NCI-H2081 treated with DMSO at 0.1 percent for 48 hours (cell line): ENCODE data around the gene SRRM3.
"Not testable (repeated sequence)": the region's sequence is repeated elsewhere in the genome, so short reads cannot be mapped to it uniquely, and the experiment has no call there.

Experiments used
- DNase-seq: peaks from one replicate; lab custom pipeline; 2025; lab: John Stamatoyannopoulos, UW

Gene SRRM3

DNA sequence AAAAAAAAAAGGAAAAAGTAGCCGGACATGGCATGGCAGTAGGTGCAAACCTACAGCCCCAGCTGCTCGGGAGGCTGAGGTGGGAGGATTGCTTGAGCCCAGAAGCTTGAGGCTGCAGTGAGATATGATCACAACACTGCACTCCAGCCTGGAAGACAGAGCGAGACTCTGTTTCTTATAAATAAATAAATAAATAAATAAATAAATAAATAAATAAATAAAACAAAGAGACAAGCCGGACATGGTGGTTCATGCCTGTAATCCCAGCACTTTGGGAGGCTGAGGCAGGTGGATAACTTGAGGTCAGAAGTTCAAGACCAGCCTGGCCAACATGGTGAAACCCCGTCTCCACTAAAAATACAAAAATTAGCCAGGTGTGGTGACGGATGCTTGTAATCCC lies 113.0 kb downstream of the SRRM3 start:
- DNase-seq = not testable (repeated sequence)

- no peak for DNase-seq
These were observed 113.7 kb downstream of the SRRM3 start for GRCh38 chr7:76315364-76315763.

- no peak for DNase-seq
These were observed 115.5 kb downstream of the SRRM3 start for GRCh38 chr7:76316984-76317781.

DNA sequence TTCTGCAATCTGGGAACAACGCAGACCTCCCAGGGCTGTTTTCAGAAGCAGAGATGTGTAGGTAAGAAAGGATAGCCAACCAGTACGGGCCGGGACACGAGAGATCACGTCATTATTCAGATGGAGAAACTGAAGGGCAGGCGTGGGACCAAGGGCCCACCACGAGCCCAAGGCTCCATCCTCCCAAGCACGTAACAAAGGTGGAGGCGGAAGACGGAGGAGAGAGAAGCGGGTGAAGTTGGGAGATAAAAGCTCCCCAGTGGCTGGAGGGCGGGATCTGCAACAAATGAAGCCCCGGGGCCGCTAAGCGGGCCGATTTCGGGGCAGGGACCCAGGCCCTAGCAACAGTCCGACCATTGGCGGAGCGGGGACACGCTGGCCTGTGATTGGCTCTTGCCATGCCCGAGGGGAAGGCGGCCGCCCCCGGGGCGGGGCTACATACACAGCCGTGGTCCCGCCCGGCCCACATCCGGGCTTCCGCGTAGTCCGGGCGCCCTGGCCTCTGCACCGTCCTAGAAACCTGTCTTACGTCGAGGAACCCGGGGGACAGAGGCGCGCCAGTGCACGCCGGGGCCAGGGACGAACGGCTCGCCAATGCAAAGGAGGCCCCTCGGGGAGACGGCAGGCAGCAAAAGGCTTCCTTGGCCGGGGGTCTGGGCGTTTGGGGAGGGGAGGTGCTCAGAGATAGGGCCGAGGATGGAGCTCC lies 116.2 kb downstream of the SRRM3 start:
- peak; percentile 96 for DNase-seq

DNA sequence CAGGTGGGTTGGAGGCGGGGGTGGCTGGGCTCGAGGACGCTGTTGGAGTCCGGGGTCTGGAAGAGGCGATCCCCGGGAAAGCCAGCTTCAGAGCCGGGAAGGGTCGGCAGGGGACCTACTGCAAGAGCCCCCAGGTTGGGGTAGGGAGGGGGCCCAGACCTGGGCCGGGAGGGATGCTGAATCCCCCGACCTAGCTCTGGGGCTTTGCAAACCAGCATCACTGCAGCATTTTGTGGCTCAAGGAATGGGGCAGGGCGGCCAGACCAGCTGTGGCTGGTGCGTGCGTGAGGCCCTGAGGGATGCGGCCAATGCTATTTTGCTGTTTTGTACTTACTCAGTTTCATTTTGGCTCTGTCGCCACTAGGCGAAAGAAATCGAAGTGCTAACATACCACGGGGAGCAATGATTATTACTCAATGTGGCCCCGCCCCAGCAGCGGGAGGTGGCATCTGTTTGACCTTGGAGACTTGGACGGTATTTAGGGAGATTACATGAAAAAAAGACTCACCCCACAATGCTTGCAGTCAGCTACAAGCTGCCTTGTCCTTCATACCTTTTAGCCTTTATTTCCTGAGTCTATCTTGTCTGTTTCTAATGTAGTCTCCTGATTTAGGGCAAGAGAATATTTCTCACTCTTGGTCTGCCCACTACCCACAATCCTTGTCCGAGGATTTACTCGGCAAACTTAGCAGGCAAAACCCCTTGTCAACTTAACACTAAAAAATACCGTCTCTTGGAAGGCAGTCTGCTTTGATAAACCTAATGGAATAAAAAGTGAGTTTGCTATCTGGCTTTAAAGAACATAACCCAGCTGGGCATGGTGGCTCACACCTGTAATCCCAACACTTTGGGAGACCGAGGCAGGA lies 117.0 kb downstream of the SRRM3 start:
- no peak for DNase-seq

GRCh38 chr7:76325092-76325491 lies 123.4 kb downstream of the SRRM3 start:
- DNase-seq = no peak

- DNase-seq = no peak
These were observed 124.1 kb downstream of the SRRM3 start for GRCh38 chr7:76325811-76326210.

DNA sequence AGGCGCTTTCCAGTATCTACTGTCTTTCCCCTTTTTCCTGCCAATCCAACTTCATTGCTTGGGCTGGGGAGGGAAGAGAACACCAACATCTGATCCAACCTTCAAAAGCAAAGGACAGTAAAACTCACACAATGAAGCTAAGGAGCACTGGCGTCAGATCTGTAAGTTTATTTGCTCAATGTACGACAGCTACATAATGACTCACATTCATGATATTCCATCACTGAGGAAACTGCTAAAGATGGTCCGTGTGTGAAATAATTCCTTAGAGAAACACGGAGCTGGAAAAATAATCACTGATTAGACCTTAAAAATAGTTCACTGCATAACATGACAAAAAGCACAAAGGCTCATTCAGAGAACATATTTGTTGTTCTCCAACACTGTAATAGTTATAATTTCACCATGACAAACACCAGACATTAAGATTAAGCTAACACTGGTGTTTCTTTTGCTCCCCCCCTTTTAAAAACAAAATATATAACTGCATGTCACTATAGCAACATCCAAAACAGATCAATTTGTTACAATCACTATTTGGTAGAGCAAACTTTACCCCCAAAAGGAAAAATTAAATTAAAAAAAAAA lies 125.0 kb downstream of the SRRM3 start:
- no peak for DNase-seq

GRCh38 chr7:76327610-76328009 lies 125.9 kb downstream of the SRRM3 start:
- no peak for DNase-seq

- no peak for DNase-seq
These were observed 126.7 kb downstream of the SRRM3 start for GRCh38 chr7:76328389-76328788.

DNA sequence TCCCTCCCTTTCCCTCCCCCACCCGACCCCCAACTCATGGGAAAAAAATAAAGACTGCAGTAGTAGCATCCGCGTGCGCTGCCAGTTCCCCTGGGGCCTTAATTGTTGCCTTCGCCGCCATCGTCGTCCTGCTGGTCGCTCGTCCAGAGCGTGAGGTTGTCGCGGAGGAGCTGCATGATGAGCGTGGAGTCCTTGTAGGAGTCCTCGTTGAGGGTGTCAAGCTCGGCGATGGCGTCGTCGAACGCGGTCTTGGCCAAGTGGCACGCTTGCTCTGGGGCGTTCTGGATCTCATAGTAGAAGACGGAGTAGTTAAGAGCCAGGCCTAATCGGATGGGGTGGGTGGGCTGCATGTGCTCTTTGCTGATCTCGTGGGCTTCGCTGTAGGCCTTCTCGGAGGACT lies 127.8 kb downstream of the SRRM3 start:
- no peak for DNase-seq

DNA sequence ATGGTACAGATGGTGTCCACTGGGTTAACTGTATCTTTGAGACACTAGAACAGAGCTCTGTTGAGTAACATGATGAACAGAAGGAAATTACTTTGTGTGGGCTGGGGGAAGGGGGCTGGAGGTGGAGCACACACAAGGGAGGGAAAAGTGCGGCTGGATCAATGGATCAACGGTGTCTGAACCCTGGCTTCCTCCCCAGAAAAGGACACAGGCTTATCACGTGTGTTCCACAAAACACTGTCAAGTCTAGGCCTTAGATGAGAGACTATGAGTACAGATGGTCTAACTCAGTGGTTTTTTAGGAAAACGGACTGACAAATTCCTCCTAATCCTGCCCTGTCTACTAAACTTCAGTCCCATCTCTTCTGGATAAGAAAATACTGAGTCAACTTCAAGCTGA lies 128.6 kb downstream of the SRRM3 start:
- no peak for DNase-seq

DNA sequence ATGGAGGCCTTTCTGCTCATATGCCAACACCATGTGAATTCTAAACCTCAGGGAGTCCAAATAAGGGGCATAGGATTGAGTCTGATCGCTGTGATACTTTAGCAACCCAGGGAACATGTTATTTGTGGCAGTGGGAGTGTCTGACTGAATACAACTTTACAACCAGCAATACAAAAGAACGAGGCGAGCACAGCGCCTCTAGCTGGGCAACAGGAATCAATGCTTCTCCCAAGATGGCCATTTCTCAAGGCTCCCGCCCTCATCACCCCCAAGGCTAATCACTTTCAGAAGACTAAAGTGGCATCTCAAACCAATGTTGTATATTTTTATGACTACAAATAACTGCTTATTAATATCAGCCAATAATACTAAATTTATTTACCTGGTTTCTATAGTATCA lies 129.0 kb downstream of the SRRM3 start:
- DNase-seq = no peak

DNA sequence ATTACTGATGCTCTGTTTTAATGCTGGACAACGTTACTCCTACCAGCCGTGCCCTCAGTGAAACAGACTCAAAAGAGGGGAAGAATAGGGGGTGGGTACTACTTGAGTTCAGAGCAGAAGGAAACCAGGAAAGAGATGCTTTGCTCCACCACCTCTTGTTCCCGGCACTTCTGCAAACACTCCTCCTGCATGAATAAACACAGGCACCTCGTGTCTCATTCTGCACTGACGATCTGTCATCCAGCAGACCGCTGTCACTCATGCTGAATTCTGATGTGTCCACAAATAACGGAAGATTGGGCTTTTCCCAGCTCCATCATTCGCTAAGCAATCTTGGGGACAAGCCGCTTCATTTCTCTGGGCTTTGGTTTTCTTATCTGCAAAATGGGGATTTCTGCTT lies 130.4 kb downstream of the SRRM3 start:
- DNase-seq = no peak

DNA sequence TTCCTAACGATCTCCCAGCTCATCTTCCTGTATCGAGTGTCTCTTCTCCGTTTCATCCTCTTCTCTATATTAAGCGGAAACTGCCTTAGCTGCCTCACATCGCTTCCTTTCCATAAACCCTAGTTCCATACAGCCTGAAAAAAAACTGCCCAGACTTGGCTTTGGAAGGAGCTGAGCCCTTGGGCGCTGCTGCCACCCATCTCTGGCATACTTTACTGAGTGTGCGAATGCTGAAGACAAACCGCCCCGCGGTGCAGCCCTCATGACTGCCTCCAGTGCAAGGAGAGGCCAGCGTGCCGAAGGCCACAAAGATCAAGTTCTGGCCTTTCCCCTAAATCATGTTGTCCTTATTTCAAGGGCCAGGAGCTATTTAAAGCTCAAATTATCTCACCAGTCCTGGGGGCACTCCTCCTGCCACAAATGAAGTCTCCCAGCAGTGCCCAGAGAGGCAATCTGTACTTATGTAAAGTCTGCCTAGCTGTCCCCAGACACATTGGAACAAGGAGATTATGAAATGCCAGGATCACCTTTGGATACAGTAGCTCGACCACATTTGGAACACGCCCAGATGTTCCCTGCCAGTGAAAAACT lies 131.9 kb downstream of the SRRM3 start:
- DNase-seq = no peak

GRCh38 chr7:76334320-76334967 lies 132.7 kb downstream of the SRRM3 start:
- DNase-seq = no peak

GRCh38 chr7:76335417-76335816 lies 133.7 kb downstream of the SRRM3 start:
- DNase-seq = not testable (repeated sequence)

GRCh38 chr7:76336094-76336493 lies 134.4 kb downstream of the SRRM3 start:
- DNase-seq = no peak
